ENCODE measurements around the gene USF2. TPM values are rescaled to one million over a fixed set of nuclear protein-coding genes. Genes with fewer than 3 reads are reported as not detected.

Gene USF2
- polyA plus RNA-seq, 3 donors: 2.7 to 248 (median 5.0) TPM

GRCh38 chr19:35306473-35307246, 37.9 kb downstream of the USF2 start:
- intact Hi-C loops (cut with micrococcal nuclease): loop anchor here (1.0 to 10.0 kb wide), 3 partner anchors 13 to 48 kb away; partner anchors contain the start of gene FFAR3 (in 1 of the 2)
- Histone ChIP-seq H3K9me3 (replicated peaks in 1 of 2; ENCODE audit: control insufficient read depth in 1 of 2, insufficient read depth in 1 of 2, low read length in 2 of 2) (no peaks in the 10 kb centered on the region), H4K20me1 (ENCODE audit: insufficient read depth, low read length) (no peaks in the 10 kb centered on the region), H2AFZ (ENCODE audit: insufficient read depth, low read depth, low read length, poor library complexity, severe bottlenecking) (no peak overlapping the region), H3K36me3 (replicated peaks in 1 of 2; ENCODE audit: control insufficient read depth in 1 of 2, insufficient read depth in 2 of 2, low read length in 2 of 2) (no peaks in the 10 kb centered on the region), H3K27me3 (ENCODE audit: control insufficient read depth in 2 of 2, insufficient read depth in 2 of 2, low read length in 2 of 2) (no peaks in the 10 kb centered on the region), H3K4me2 (replicated peaks; ENCODE audit: extremely low read depth, low read length, poor library complexity, severe bottlenecking) (no peak overlapping the region), H3K4me1 (ENCODE audit: control insufficient read depth in 1 of 2, insufficient read depth in 2 of 2, low read length in 2 of 2) (peaks cover 18 to 21% of the 10 kb centered on the region in 2 donors), H3K4me3 (replicated peaks in 1 of 3; ENCODE audit: low read depth in 2 of 3, low read length in 3 of 3) (no peak overlapping the region), H3K79me2 (ENCODE audit: insufficient read depth, low read length) (no peaks in the 10 kb centered on the region), H3K9ac (ENCODE audit: insufficient read depth, low read length, poor library complexity, severe bottlenecking) (no peak overlapping the region), H3K27ac (ENCODE audit: low read depth in 1 of 2, low read length in 2 of 2) (peak overlapping the region in 1 of 2 donors; percentile 48)
- Mint-ChIP-seq H3K4me1 (peaks cover 33% of the 10 kb centered on the region), H3K27me3 (ENCODE audit: low read depth in 3 of 3) (peaks cover 1 to 4% (median 3%) of the 10 kb centered on the region in 3 donors), H3K36me3 (peaks cover 0 to 6% of the 10 kb centered on the region in 2 donors), H3K4me3 (peak overlapping the region in 1 of 2 donors; percentile 26), H3K27ac (peak overlapping the region in 6 of 7 donors; percentile 73 to 88 (median 79)), H3K9me3 (peaks cover 0 to 2% (median 0%) of the 10 kb centered on the region in 7 donors)
- no peak for DNase-seq
- peak; percentile 41 for TF ChIP-seq CTCF (IDR thresholded peaks at IDR 0.05)
- 92% methylated on average over 20 of the region's 20 CpGs for WGBS (ENCODE audit: insufficient coverage)

- peaks cover 0 to 6% of the 10 kb centered on the region in 2 donors for H3K36me3 Mint-ChIP-seq
- 80% methylated on average over 10 of the region's 10 CpGs for WGBS (ENCODE audit: insufficient coverage)
- no peak overlapping the region for H3K4me3 Mint-ChIP-seq
- Histone ChIP-seq H2AFZ (ENCODE audit: insufficient read depth, low read depth, low read length, poor library complexity, severe bottlenecking) (no peak overlapping the region), H3K9me3 (replicated peaks in 1 of 2; ENCODE audit: control insufficient read depth in 1 of 2, insufficient read depth in 1 of 2, low read length in 2 of 2) (no peaks in the 10 kb centered on the region), H3K9ac (ENCODE audit: insufficient read depth, low read length, poor library complexity, severe bottlenecking) (no peak overlapping the region), H3K4me1 (ENCODE audit: control insufficient read depth in 1 of 2, insufficient read depth in 2 of 2, low read length in 2 of 2) (peaks cover 18 to 21% of the 10 kb centered on the region in 2 donors), H3K27ac (ENCODE audit: low read depth in 1 of 2, low read length in 2 of 2) (no peak overlapping the region), H3K4me3 (replicated peaks in 1 of 3; ENCODE audit: low read depth in 2 of 3, low read length in 3 of 3) (no peak overlapping the region), H3K36me3 (replicated peaks in 1 of 2; ENCODE audit: control insufficient read depth in 1 of 2, insufficient read depth in 2 of 2, low read length in 2 of 2) (no peaks in the 10 kb centered on the region), H4K20me1 (ENCODE audit: insufficient read depth, low read length) (no peaks in the 10 kb centered on the region), H3K4me2 (replicated peaks; ENCODE audit: extremely low read depth, low read length, poor library complexity, severe bottlenecking) (no peak overlapping the region), H3K27me3 (ENCODE audit: control insufficient read depth in 2 of 2, insufficient read depth in 2 of 2, low read length in 2 of 2) (no peaks in the 10 kb centered on the region), H3K79me2 (ENCODE audit: insufficient read depth, low read length) (no peaks in the 10 kb centered on the region)
- H3K27me3 Mint-ChIP-seq (ENCODE audit: low read depth in 3 of 3): peaks cover 1 to 4% (median 3%) of the 10 kb centered on the region in 3 donors
- TF ChIP-seq CTCF (IDR thresholded peaks at IDR 0.05): no peak
- intact Hi-C loops (cut with micrococcal nuclease): loop anchor here (5.0 to 10.0 kb wide), 2 partner anchors 36 to 47 kb away; partner anchors contain the start of gene FFAR3 (in 1 of the 2)
- peaks cover 34% of the 10 kb centered on the region for H3K4me1 Mint-ChIP-seq
- DNase-seq: no peak
- H3K27ac Mint-ChIP-seq: peak overlapping the region in 3 of 7 donors; percentile 46 to 80 (median 57)
- peaks cover 0 to 2% (median 0%) of the 10 kb centered on the region in 7 donors for H3K9me3 Mint-ChIP-seq
These were observed 39.2 kb downstream of the USF2 start for GRCh38 chr19:35307931-35308330.
